ENCODE data around the gene ANTXR2.

Gene ANTXR2

DNA sequence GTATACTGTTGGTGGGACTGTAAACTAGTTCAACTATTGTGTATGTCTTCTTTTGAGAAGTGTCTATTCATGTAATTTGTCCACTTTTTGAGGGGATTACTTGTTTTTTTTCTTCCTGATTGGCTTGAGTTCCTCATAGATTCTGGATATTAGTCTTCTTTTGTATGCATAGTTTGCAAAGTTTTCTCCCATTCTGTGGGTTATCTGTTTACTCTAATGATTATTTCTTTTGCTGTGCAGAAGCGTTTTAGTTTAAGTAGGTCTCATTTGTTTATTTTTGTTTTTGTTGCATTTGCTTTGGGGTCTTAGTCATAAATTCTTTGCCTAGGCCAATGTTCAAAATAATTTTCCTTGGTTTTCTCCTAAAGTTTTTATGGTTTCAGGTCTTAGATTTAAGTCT lies 26.6 kb upstream of the ANTXR2 start:
- H3K4me3 ChIP-seq (ENCODE audit: control insufficient read depth, low read depth, low read length): no peak overlapping the region
- TF ChIP-seq, protein P1, sequence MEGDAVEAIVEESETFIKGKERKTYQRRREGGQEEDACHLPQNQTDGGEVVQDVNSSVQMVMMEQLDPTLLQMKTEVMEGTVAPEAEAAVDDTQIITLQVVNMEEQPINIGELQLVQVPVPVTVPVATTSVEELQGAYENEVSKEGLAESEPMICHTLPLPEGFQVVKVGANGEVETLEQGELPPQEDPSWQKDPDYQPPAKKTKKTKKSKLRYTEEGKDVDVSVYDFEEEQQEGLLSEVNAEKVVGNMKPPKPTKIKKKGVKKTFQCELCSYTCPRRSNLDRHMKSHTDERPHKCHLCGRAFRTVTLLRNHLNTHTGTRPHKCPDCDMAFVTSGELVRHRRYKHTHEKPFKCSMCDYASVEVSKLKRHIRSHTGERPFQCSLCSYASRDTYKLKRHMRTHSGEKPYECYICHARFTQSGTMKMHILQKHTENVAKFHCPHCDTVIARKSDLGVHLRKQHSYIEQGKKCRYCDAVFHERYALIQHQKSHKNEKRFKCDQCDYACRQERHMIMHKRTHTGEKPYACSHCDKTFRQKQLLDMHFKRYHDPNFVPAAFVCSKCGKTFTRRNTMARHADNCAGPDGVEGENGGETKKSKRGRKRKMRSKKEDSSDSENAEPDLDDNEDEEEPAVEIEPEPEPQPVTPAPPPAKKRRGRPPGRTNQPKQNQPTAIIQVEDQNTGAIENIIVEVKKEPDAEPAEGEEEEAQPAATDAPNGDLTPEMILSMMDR (conservative IDR thresholded peaks at IDR 0.05; ENCODE audit: control insufficient read depth, insufficient read depth, low read depth, low read length): no peak
- no peak for DNase-seq (ENCODE audit: low read depth)

DNA sequence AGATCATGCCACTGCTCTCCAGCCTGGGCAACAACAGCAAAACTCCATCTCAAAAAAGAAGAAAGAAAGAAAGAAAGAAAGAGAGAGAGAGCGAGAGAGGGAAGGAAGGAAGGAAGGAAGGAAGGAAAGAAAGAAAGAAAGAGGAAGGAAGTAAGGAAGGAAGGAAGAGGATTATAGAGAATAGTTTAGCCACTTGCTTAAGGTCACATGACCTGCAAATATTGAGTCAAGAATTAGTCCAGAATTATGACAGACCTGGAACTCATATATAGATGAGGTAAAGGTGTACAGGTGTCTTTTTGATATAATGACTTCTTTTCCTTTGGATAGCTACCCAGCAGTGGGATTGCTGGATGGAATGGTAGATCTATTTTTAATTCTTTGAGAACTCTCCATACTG lies 25.6 kb upstream of the ANTXR2 start:
- TF ChIP-seq, protein P1 (conservative IDR thresholded peaks at IDR 0.05; ENCODE audit: control insufficient read depth, insufficient read depth, low read depth, low read length): no peak
- H3K4me3 ChIP-seq (ENCODE audit: control insufficient read depth, low read depth, low read length): no peak overlapping the region
- no peak for DNase-seq (ENCODE audit: low read depth)

DNA sequence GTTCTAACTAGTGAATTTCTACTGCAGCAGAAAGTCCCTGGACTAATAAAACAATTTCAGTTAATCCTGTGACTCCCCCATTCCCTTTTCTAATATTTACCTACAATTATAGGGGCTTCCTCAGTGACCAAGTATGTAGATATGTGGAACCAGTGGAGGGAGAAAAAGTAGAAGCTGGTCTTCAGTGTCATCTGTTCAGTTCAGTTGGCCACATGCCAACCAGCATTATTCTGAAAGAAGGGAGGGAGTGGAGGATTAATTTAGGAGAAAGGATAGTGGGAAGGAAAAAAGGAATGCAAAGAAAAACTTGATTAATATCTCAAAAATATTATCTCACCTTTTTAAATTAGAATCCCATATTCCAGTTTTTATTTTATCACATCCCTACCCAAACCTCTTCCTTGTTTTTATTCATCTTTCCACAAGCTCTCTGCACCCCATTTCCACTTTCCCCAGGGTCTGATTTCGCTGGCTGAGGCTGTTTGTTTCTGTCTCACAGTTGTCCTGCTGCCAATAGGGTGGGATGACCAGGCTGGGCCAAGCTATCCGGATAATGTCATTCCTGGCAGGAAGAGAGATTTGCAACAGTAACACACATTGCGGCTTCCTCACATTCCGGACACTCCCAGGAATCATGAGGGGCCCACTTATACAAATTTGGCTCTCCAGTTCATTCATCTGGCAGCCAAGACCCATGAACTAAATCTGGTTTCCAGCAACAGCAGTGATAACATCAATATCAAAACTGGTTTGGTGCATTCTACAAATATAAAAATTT lies 24.6 kb upstream of the ANTXR2 start:
- no peak overlapping the region for H3K4me3 ChIP-seq (ENCODE audit: control insufficient read depth, low read depth, low read length)

DNA sequence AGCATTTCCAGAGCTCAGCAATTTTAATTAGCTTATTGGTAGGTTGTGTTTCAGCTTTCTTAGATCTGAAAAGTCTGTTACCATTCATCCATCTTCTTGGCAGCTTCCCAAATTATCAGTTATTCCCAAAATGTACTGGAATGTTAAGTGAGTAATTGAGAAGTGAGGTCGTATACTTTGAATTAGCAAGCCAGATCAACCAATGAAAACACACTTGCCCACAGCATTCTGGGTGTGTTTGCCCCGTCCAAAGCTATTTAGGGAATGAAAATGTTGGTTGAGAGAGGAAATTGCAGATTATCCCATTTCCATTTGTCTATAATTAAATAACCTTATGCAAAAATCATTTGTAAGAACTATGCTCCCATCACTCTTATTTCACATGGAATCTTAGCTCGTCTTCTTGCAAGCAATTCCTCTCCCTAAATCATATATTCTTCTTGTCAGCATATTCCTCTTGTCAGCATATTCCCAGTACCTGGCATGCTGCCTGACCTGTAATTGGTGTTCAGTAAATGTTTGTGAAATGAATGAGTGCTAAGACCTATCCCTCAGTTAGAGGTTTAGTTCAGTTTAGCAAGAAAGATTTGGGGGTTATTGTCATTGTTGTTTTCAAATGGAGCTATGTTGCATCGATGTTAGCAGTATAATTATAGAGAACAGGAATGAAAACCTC lies 23.3 kb upstream of the ANTXR2 start:
- DNase-seq (ENCODE audit: low read depth): peak; percentile 14
- TF ChIP-seq, protein P1 (conservative IDR thresholded peaks at IDR 0.05; ENCODE audit: control insufficient read depth, insufficient read depth, low read depth, low read length): no peak
- no peak overlapping the region for H3K4me3 ChIP-seq (ENCODE audit: control insufficient read depth, low read depth, low read length)

More for the DNA sequence above, 24.6 kb upstream of the ANTXR2 start:
- DNase-seq (ENCODE audit: low read depth): peak; percentile 96
- TF ChIP-seq, protein P1 (conservative IDR thresholded peaks at IDR 0.05; ENCODE audit: control insufficient read depth, insufficient read depth, low read depth, low read length): no peak

DNA sequence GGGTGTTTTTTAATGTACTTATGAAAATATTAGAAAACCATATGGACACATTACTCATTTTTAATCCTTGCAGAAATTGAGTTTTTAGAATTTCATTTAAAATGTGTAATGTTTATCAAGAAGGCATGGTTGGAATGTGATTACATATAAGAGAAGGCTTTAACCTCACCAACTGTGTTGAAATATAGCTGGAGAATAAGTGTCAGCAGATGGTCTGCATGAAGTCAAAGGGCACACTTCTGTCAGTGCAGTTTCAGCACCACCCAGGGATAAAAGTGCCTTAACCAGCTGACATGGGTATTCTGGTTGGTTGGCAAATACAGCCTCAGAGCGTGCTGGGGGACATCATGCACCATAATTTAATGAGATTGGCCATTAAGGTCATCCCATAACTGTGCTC lies 21.2 kb upstream of the ANTXR2 start:
- TF ChIP-seq, protein P1 (conservative IDR thresholded peaks at IDR 0.05; ENCODE audit: control insufficient read depth, insufficient read depth, low read depth, low read length): no peak
- peak; percentile 40 for DNase-seq (ENCODE audit: low read depth)

DNA sequence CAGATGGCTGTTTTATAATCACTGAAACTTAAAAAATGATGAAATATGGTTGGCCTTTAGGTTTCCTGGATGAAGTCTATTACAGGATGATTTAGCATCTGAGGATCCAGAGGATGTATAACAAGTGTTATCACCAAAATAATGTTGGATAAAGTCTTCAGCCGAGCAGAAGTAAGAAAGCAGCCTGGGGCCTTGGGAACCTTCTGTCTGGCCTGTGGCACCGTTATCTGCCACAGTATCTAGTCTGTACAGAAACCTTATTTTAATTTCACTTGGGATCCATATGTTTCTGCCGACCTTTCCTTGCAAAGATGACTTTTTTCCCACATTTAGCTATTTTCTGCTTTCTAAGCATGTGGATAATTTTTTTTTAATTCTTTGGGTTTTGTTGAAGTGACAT lies 20.5 kb upstream of the ANTXR2 start:
- DNase-seq (ENCODE audit: low read depth): no peak
- TF ChIP-seq, protein P1 (conservative IDR thresholded peaks at IDR 0.05; ENCODE audit: control insufficient read depth, insufficient read depth, low read depth, low read length): no peak
- no peak overlapping the region for H3K4me3 ChIP-seq (ENCODE audit: control insufficient read depth, low read depth, low read length)

More for the DNA sequence above, 21.2 kb upstream of the ANTXR2 start:
- H3K4me3 ChIP-seq (ENCODE audit: control insufficient read depth, low read depth, low read length): no peak overlapping the region

All from fibroblast of mammary gland (primary cell).